HUES6 (cell line): ENCODE data around the gene PEAK1.

ENCODE experiments used
- H3K27ac ChIP-seq: 2 replicates; pipeline ENCODE4 v1.7.0; 2013; ENCODE audit warnings: low read depth, mild to moderate bottlenecking, low read length, inconsistent platforms
- H3K27me3 ChIP-seq: 2 replicates; pipeline ENCODE4 v1.6.1; 2013; ENCODE audit warnings: low read length; ENCODE audit not compliant: control insufficient read depth, insufficient read depth
- H3K36me3 ChIP-seq: 2 replicates; pipeline ENCODE4 v1.6.1; 2013; ENCODE audit warnings: low read length; ENCODE audit not compliant: control insufficient read depth, insufficient read depth
- H3K4me1 ChIP-seq: 2 replicates; pipeline ENCODE4 v1.6.1; 2013; ENCODE audit warnings: low read length; ENCODE audit not compliant: control insufficient read depth, insufficient read depth
- H3K4me3 ChIP-seq: 2 replicates; pipeline ENCODE4 v1.5.1; 2013; ENCODE audit warnings: low read depth, low read length
- H3K9ac ChIP-seq: one replicate; pipeline ENCODE4 v1.6.1; 2013; ENCODE audit warnings: mild to moderate bottlenecking, low read length
- H3K9me3 ChIP-seq: 2 replicates; pipeline ENCODE4 v1.6.1; 2013; ENCODE audit warnings: low read depth, low read length; ENCODE audit not compliant: control insufficient read depth, insufficient read depth

The PEAK1 gene

GRCh38 chr15:77421370-77421700 is 1.4 kb upstream of the PEAK1 start:
- H3K36me3 ChIP-seq = no peaks in the 10 kb centered on the region
- peaks cover 23% of the 10 kb centered on the region for H3K4me1 ChIP-seq
- H3K9me3 ChIP-seq = no peaks in the 10 kb centered on the region
- H3K27me3 ChIP-seq = peaks cover 10% of the 10 kb centered on the region; the same call in 1 of the 2 replicates
- H3K27ac ChIP-seq = peak overlapping the region; percentile 76; the same call in 1 of the 2 replicates
- H3K4me3 ChIP-seq = peak overlapping the region; percentile 92
- peak overlapping the region; percentile 87 for H3K9ac ChIP-seq

DNA sequence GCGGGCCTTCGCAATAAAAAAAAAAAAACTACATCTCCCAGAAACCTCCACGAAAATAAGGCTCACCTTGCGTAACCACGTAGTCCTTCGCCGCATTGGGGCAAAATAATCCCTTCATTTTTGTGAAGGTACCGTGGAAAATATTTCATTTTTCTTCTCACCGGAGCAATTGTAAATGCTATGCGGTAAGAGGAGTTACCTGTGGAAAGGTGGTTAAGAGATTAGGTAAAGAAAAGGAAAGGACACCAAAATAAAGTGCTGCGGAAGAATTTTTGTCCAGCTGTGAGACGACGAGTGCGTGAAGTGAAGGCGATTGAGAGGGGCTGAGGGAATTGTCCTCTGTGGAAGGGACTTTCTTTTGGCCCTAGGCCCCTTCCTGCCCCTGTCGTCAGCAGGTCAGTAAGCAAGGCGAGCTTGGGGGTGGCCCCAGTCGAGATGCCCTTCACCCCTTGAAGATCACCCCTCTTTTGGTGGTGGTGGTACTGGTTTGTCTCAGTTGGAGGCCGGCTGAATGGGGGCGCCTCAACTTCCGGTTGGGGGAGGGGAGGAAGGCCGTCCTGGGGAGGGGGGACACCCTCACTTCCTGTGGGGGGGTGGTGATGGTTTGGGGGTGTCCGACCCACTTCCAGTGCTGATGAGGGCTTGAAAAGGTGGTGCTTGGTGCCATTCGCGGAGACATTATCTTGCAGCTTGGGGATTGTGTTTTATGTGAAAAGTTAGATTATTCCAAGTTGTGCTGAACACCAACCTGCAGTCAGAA is 886 bp upstream of the PEAK1 start, which contains the start of gene HMG20A:
HMG20A (plus strand) TSS at position 279 of the 760 bp plus-strand sequence. CDS start 37,520 bp downstream, outside the sequence.
- H3K27me3 ChIP-seq = peaks cover 13% of the 10 kb centered on the region; the same call in 1 of the 2 replicates
- peak within 1 kb of the TSS; percentile 87 for H3K9ac ChIP-seq
- H3K4me3 ChIP-seq = peak within 1 kb of the TSS; percentile 92
- no peaks in the 10 kb centered on the region for H3K36me3 ChIP-seq
- no peaks in the 10 kb centered on the region for H3K9me3 ChIP-seq
- H3K27ac ChIP-seq = peak within 1 kb of the TSS; percentile 76
- H3K4me1 ChIP-seq = peaks cover 28% of the 10 kb centered on the region

- Histone ChIP-seq H3K36me3 (no peaks in the 10 kb centered on the region), H3K27ac (no peak overlapping the region), H3K9me3 (no peaks in the 10 kb centered on the region), H3K9ac (peak overlapping the region; percentile 58), H3K4me1 (peaks cover 33% of the 10 kb centered on the region), H3K4me3 (peak overlapping the region; percentile 92), H3K27me3 (peaks cover 13% of the 10 kb centered on the region; the same call in 1 of the 2 replicates)
These were observed 703 bp downstream of the PEAK1 start for GRCh38 chr15:77418966-77419835.

DNA sequence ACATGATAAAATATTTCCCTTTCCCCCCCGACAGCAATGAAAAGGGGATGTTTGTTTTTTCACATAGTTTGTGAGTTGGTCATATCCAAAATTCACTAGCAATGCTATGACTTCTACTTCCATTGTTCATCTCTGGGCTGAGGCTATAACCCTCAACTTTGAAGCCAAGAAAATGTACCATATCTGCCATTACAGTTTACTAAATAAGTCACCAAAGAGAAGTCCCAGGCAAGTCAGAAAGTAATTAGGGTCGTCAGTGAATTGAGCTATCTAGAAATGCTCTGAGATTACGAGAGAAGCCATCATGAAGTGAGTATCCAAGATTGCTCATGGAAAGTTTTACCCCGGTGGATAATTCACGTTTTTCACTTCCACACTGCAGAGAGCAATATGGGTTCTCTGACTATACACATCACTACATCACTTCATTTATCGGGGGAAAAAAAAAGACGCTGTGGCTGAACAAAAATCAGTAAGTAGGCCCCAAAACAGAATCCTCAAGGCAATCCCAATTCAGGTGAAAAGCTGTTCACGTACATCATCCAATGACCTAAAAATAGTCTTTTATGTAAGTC is 1.4 kb downstream of the PEAK1 start:
- H3K27me3 ChIP-seq = peaks cover 13% of the 10 kb centered on the region; the same call in 1 of the 2 replicates
- H3K4me3 ChIP-seq = peak overlapping the region; percentile 92
- peaks cover 33% of the 10 kb centered on the region for H3K4me1 ChIP-seq
- H3K9ac ChIP-seq = no peak overlapping the region
- no peak overlapping the region for H3K27ac ChIP-seq
- no peaks in the 10 kb centered on the region for H3K9me3 ChIP-seq
- no peaks in the 10 kb centered on the region for H3K36me3 ChIP-seq

- Histone ChIP-seq H3K4me3 (0 out of 2 replicates have a peak overlapping the region, but pooled peaks have one; percentile 6), H3K27ac (no peak overlapping the region), H3K9me3 (no peaks in the 10 kb centered on the region), H3K27me3 (peaks cover 13% of the 10 kb centered on the region; the same call in 1 of the 2 replicates), H3K9ac (no peak overlapping the region), H3K4me1 (peaks cover 33% of the 10 kb centered on the region), H3K36me3 (no peaks in the 10 kb centered on the region)
These were observed 2.3 kb downstream of the PEAK1 start for GRCh38 chr15:77417602-77418001.

- no peak overlapping the region for H3K9ac ChIP-seq
- no peaks in the 10 kb centered on the region for H3K9me3 ChIP-seq
- no peak overlapping the region for H3K27ac ChIP-seq
- no peaks in the 10 kb centered on the region for H3K36me3 ChIP-seq
- H3K27me3 ChIP-seq = peaks cover 13% of the 10 kb centered on the region; the same call in 1 of the 2 replicates
- H3K4me3 ChIP-seq = 0 out of 2 replicates have a peak overlapping the region, but pooled peaks have one; percentile 14
- peaks cover 33% of the 10 kb centered on the region for H3K4me1 ChIP-seq
These were observed 3.0 kb downstream of the PEAK1 start for GRCh38 chr15:77416954-77417353.

DNA sequence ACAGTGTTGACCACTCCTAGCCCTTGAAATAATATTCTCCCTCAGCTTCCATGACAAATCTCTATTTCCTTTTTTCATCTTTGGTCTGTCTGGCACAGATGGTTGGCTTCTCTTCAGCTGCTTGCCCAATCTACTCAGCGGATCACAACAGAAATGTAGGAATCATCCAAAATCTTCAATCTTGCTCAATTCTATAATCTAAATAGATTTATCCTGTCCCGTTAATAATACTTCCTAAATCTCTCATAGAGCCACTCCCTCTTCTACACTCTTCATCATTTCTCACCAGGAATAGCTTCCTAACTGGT is 3.8 kb downstream of the PEAK1 start:
- no peak overlapping the region for H3K4me3 ChIP-seq
- H3K27ac ChIP-seq = no peak overlapping the region
- H3K36me3 ChIP-seq = no peaks in the 10 kb centered on the region
- no peak overlapping the region for H3K9ac ChIP-seq
- peaks cover 13% of the 10 kb centered on the region; the same call in 1 of the 2 replicates for H3K27me3 ChIP-seq
- H3K9me3 ChIP-seq = no peaks in the 10 kb centered on the region
- peaks cover 33% of the 10 kb centered on the region for H3K4me1 ChIP-seq

- Histone ChIP-seq H3K9ac (no peak overlapping the region), H3K4me1 (peaks cover 33% of the 10 kb centered on the region), H3K27me3 (peaks cover 13% of the 10 kb centered on the region; the same call in 1 of the 2 replicates), H3K27ac (no peak overlapping the region), H3K9me3 (no peaks in the 10 kb centered on the region), H3K36me3 (no peaks in the 10 kb centered on the region), H3K4me3 (no peak overlapping the region)
These were observed 4.3 kb downstream of the PEAK1 start for GRCh38 chr15:77415450-77416147.

GRCh38 chr15:77414789-77415442 is 5.0 kb downstream of the PEAK1 start:
- no peak overlapping the region for H3K4me3 ChIP-seq
- no peak overlapping the region for H3K27ac ChIP-seq
- H3K27me3 ChIP-seq = peaks cover 13% of the 10 kb centered on the region; the same call in 1 of the 2 replicates
- no peaks in the 10 kb centered on the region for H3K36me3 ChIP-seq
- H3K9ac ChIP-seq = no peak overlapping the region
- H3K9me3 ChIP-seq = no peaks in the 10 kb centered on the region
- peaks cover 33% of the 10 kb centered on the region for H3K4me1 ChIP-seq

DNA sequence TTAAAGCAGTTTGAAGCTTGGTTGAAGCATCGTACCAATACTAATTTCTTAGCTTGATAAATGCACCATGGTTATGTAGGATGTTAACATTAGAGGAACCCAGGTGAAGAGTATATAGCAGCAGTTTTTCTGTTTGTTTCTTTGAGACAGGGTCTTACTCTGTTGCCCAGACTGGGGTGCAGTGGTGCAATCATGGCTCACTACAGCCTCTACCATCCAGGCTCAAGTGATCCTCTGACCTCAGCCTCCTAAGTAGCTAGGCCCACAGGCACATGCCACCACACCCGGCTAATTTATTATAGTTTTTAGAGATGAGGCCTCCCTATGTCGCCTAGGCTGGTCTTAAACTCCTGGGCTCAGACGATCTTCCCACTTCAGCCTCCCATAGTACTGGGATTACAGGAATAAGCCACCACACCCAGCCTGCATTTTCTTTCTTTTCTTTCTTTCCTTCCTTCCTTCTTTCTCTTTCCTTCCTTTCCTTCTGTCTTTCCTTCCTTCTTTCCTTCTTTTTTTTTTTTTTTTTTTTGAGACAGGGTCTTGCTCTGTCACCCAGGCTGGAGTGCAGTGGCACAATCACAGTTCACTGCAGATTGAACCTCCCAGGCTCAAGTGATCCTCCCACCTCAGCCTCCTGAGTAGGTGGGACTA is 6.1 kb downstream of the PEAK1 start:
- H3K27me3 ChIP-seq = peaks cover 9% of the 10 kb centered on the region; the same call in 1 of the 2 replicates
- H3K27ac ChIP-seq = no peak overlapping the region
- no peaks in the 10 kb centered on the region for H3K9me3 ChIP-seq
- no peak overlapping the region for H3K9ac ChIP-seq
- peaks cover 40% of the 10 kb centered on the region for H3K4me1 ChIP-seq
- no peaks in the 10 kb centered on the region for H3K36me3 ChIP-seq
- no peak overlapping the region for H3K4me3 ChIP-seq
